NCI-H1436 (cell line): ENCODE results near the gene ALCAM.

Experiments used
- DNase-seq: peaks from one replicate; lab custom pipeline; 2025; lab: John Stamatoyannopoulos, UW

The ALCAM gene

GRCh38 chr3:105366326-105367062 lies at the start of gene ALCAM:
ALCAM (plus strand) TSS chr3:105366909.
- DNase-seq, result peak; percentile 99

- no peak for DNase-seq
These were observed 48.9 kb upstream of the ALCAM start for GRCh38 chr3:105317841-105318240.

GRCh38 chr3:105322570-105323273 lies 44.0 kb upstream of the ALCAM start:
- DNase-seq, result no peak

- no peak for DNase-seq
These were observed 43.5 kb upstream of the ALCAM start for GRCh38 chr3:105323274-105323599.

- no peak for DNase-seq
These were observed 41.8 kb upstream of the ALCAM start for GRCh38 chr3:105324951-105325350.

- no peak for DNase-seq
These were observed 38.9 kb upstream of the ALCAM start for GRCh38 chr3:105327662-105328337.

- DNase-seq, result no peak
These were observed 38.4 kb upstream of the ALCAM start for GRCh38 chr3:105328338-105328730.

- no peak for DNase-seq
These were observed 33.7 kb upstream of the ALCAM start for GRCh38 chr3:105332961-105333360.

GRCh38 chr3:105334138-105334882 lies 32.4 kb upstream of the ALCAM start:
- DNase-seq, result no peak

- no peak for DNase-seq
These were observed 26.8 kb upstream of the ALCAM start for GRCh38 chr3:105339946-105340345.

GRCh38 chr3:105343991-105344390 lies 22.7 kb upstream of the ALCAM start:
- no peak for DNase-seq

GRCh38 chr3:105345156-105345555 lies 21.6 kb upstream of the ALCAM start:
- DNase-seq, result no peak

GRCh38 chr3:105347625-105348302 lies 18.9 kb upstream of the ALCAM start:
- no peak for DNase-seq

- DNase-seq, result no peak
These were observed 18.4 kb upstream of the ALCAM start for GRCh38 chr3:105348307-105348706.

GRCh38 chr3:105349684-105350387 lies 16.9 kb upstream of the ALCAM start:
- DNase-seq, result peak; percentile 54

- no peak for DNase-seq
These were observed 14.9 kb upstream of the ALCAM start for GRCh38 chr3:105351821-105352220.

GRCh38 chr3:105352976-105353375 lies 13.7 kb upstream of the ALCAM start:
- DNase-seq, result no peak

GRCh38 chr3:105353485-105354161 lies 13.1 kb upstream of the ALCAM start:
- no peak for DNase-seq

- DNase-seq, result no peak
These were observed 12.3 kb upstream of the ALCAM start for GRCh38 chr3:105354429-105354828.

- DNase-seq, result no peak
These were observed 11.2 kb upstream of the ALCAM start for GRCh38 chr3:105355408-105356061.
